ENCODE data around the gene OR51V1. TPM values are rescaled to one million over a fixed set of nuclear protein-coding genes. Genes with fewer than 3 reads are reported as not detected.

Gene OR51V1
- total and polyA plus RNA-seq, 8 donors = not detected

- Histone ChIP-seq H3K36me3 (no peaks in the 10 kb centered on the region), H3K27ac (no peak overlapping the region), H3K9me3 (no peaks in the 10 kb centered on the region), H3K4me3 (no peak overlapping the region), H3K4me1 (no peaks in the 10 kb centered on the region), H3K27me3 (no peaks in the 10 kb centered on the region)
- WGBS, 5 donors = 80 to 87% (median 83%) methylated on average over 2 of the region's 2 CpGs
- intact Hi-C loops (cut with DNase I; ENCODE audit: low total_unique reads) = no loop called here
- TF ChIP-seq CTCF (IDR thresholded peaks at IDR 0.05) = no peak
- TF ChIP-seq POLR2AphosphoS5 (IDR thresholded peaks at IDR 0.05) = no peak
- TF ChIP-seq EP300 (IDR thresholded peaks at IDR 0.05) = no peak
- TF ChIP-seq POLR2A (IDR thresholded peaks at IDR 0.05) = no peak
- no peak for DNase-seq
Observed at GRCh38 chr11:5203366-5203765, 2.9 kb upstream of the OR51V1 start.

- Histone ChIP-seq H3K4me3 (no peak overlapping the region), H3K9me3 (no peaks in the 10 kb centered on the region), H3K4me1 (no peaks in the 10 kb centered on the region), H3K36me3 (no peaks in the 10 kb centered on the region), H3K27me3 (no peaks in the 10 kb centered on the region), H3K27ac (no peak overlapping the region)
- TF ChIP-seq CTCF (IDR thresholded peaks at IDR 0.05) (no peak), EP300 (IDR thresholded peaks at IDR 0.05) (no peak), POLR2AphosphoS5 (IDR thresholded peaks at IDR 0.05) (no peak), POLR2A (IDR thresholded peaks at IDR 0.05) (no peak)
- intact Hi-C loops (cut with DNase I; ENCODE audit: low total_unique reads) = no loop called here
- DNase-seq = no peak
Observed at GRCh38 chr11:5198285-5198684, 2.2 kb downstream of the OR51V1 start.

- H3K4me1 ChIP-seq = no peaks in the 10 kb centered on the region
- no peak for DNase-seq
- intact Hi-C loops (cut with DNase I; ENCODE audit: low total_unique reads) = no loop called here
- no peak overlapping the region for H3K27ac ChIP-seq
- H3K36me3 ChIP-seq = no peaks in the 10 kb centered on the region
- H3K9me3 ChIP-seq = no peaks in the 10 kb centered on the region
- 65 to 83% (median 74%) methylated on average over 3 of the region's 3 CpGs for WGBS, 5 donors
- no peak overlapping the region for H3K4me3 ChIP-seq
- H3K27me3 ChIP-seq = no peaks in the 10 kb centered on the region
- TF ChIP-seq EP300 (IDR thresholded peaks at IDR 0.05) (no peak), POLR2A (IDR thresholded peaks at IDR 0.05) (no peak), POLR2AphosphoS5 (IDR thresholded peaks at IDR 0.05) (no peak), CTCF (IDR thresholded peaks at IDR 0.05) (no peak)
Observed at GRCh38 chr11:5197536-5197935, 2.9 kb downstream of the OR51V1 start.

- H3K27me3 ChIP-seq = no peaks in the 10 kb centered on the region
- H3K9me3 ChIP-seq = no peaks in the 10 kb centered on the region
- no peak for TF ChIP-seq POLR2A (IDR thresholded peaks at IDR 0.05)
- no peak for TF ChIP-seq CTCF (IDR thresholded peaks at IDR 0.05)
- no peak for TF ChIP-seq POLR2AphosphoS5 (IDR thresholded peaks at IDR 0.05)
- no peak for TF ChIP-seq EP300 (IDR thresholded peaks at IDR 0.05)
- intact Hi-C loops (cut with DNase I; ENCODE audit: low total_unique reads) = no loop called here
- H3K4me1 ChIP-seq = no peaks in the 10 kb centered on the region
- H3K4me3 ChIP-seq = no peak overlapping the region
- no peak for DNase-seq
- 63 to 68% (median 66%) methylated on average over 3 of the region's 3 CpGs for WGBS, 5 donors
- no peak overlapping the region for H3K27ac ChIP-seq
- no peaks in the 10 kb centered on the region for H3K36me3 ChIP-seq
Observed at GRCh38 chr11:5196731-5197130, 3.8 kb downstream of the OR51V1 start.
